Adipocyte (in vitro differentiated cells): ENCODE data around the gene JMJD7.

Experiments
- DNase-seq: peaks from one replicate; pipeline ENCODE4 v3.0.0-alpha.2; 2015; ENCODE audit warnings: low read depth
- H3K27me3 ChIP-seq: replicated peaks from 2 replicates; pipeline ENCODE4 v1.7.0; 2013; ENCODE audit warnings: mild to moderate bottlenecking, low read length, moderate library complexity; ENCODE audit not compliant: control insufficient read depth, insufficient read depth
- H3K36me3 ChIP-seq: 2 replicates; pipeline ENCODE4 v1.7.0; 2013; ENCODE audit warnings: low read length, mild to moderate bottlenecking, moderate library complexity; ENCODE audit not compliant: control insufficient read depth, insufficient read depth, severe bottlenecking
- H3K4me1 ChIP-seq: 2 replicates; pipeline ENCODE4 v1.7.0; 2013; ENCODE audit warnings: mild to moderate bottlenecking, low read length, moderate library complexity; ENCODE audit not compliant: control insufficient read depth, insufficient read depth
- H3K4me3 ChIP-seq: 2 replicates; pipeline ENCODE4 v1.7.0; 2013; ENCODE audit warnings: mild to moderate bottlenecking, low read length, moderate library complexity
- H3K9ac ChIP-seq: 2 replicates; pipeline ENCODE4 v1.7.0; 2013; ENCODE audit warnings: mild to moderate bottlenecking, low read length, moderate library complexity
- H3K9me3 ChIP-seq: 2 replicates; pipeline ENCODE4 v1.7.0; 2013; ENCODE audit warnings: mild to moderate bottlenecking, low read length, moderate library complexity; ENCODE audit not compliant: control insufficient read depth

The JMJD7 gene

DNA sequence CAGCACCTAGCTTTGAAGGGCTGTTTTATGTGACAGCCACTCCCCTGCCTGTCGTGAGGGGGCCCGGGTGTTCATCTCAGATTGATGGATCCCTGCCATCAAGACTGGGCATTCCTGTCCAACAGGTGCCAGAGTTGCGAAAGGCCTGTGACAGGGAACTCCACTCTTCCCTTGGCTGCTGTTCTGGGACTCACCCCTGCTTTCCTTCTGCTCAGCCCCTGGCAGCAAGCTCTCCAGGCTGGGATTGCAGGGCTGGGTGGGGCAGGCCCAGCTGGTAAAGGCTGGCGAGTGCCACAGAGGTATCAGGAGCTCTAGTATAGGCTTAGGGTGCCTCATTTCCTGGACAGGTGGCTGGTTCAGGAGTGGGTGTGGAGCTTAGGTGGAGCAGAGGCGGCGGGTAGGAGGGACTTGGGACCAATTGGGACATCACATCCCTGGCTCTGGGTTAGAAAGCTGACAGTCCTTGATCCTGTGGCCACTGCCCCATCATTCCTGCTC is 10.6 kb downstream of the JMJD7 start, which contains the start of gene PLA2G4B:
Gene PLA2G4B (plus strand): TSS at position 448 of the 498 bp plus-strand sequence. CDS start 67 bp downstream, outside the sequence.
- no peaks in the 10 kb centered on the region for H3K9me3 ChIP-seq
- H3K4me3 ChIP-seq, result no peak within 1 kb of the TSS
- H3K27me3 ChIP-seq, result no peaks in the 10 kb centered on the region
- peaks cover 4% of the 10 kb centered on the region for H3K36me3 ChIP-seq
- no peak within 1 kb of the TSS for H3K9ac ChIP-seq
- H3K4me1 ChIP-seq, result peaks cover 3% of the 10 kb centered on the region
- DNase-seq, result no peak

DNA sequence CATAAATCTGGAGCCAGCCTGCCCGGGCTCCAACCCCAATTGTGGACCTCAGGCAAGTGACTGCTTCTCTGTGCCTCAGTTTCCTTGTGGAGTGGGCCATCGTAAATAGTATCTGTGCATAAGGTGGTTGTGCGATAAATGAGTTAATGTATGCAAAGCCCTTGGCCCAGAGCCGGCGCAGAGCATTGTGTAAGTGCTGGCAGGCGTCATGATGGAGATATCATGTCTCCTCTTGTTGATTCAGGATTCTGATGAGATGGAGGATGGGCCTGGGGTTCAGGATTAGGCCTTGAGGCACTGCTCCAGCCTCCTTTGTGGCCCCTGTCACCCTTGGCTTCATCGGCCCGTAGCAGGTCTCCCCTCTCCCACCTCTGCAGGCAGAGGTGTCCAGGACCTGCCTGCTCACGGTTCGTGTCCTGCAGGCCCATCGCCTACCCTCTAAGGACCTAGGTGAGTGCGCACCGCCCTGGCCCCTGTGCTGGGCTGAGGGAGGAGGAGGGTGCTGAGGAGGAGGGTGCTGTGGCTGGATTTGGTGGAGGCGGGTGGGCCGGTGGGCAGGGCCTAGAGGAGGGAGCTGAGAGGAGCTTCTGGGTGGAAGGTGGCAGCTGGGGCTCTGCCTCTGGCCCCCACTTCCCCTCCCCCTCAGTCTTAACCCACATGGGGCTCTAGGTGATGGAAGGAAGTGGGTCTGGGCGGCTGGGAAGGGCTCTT is 12.0 kb downstream of the JMJD7 start:
- H3K27me3 ChIP-seq, result no peaks in the 10 kb centered on the region
- H3K4me1 ChIP-seq, result peaks cover 3% of the 10 kb centered on the region
- no peak overlapping the region for H3K9ac ChIP-seq
- H3K9me3 ChIP-seq, result no peaks in the 10 kb centered on the region
- DNase-seq, result no peak
- H3K36me3 ChIP-seq, result peaks cover 4% of the 10 kb centered on the region
- H3K4me3 ChIP-seq, result no peak overlapping the region

DNA sequence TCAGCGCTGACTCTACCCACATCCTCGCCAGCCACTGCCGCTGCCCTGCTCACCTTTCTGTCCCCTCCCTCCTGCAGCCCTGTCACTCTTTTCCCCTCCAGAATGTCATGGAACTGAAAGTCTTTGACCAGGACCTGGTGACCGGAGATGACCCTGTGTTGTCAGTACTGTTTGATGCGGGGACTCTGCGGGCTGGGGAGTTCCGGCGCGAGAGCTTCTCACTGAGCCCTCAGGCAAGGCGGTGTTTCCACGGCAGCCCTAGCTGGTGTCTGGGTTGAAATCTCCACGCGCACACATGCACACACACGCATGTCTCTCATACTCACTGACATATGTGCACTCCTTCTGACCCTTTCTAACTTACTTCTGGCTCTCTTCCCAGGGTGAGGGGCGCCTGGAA is 12.8 kb downstream of the JMJD7 start:
- peaks cover 3% of the 10 kb centered on the region for H3K4me1 ChIP-seq

DNA sequence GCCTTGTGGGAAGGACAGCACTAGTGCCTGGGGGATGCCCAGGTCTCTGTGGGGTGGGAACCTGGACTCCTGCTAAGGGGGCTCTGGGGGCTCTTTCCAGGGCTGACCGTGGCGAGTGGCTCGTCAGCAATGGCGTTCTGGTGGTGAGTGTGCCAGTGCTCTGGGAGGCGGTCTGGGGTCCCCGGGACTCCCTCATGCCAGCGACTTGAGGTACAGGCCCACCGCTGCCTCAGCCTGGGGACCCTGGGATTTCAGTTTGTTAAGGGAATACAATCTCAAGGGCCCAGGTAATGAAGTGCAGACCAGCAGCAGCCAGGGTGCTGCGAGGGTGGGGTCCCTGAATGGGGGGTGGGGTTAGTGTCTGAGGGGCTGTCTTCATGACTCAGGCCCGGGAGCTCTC is 13.2 kb downstream of the JMJD7 start:
- Histone ChIP-seq H3K9ac (no peak overlapping the region), H3K4me3 (no peak overlapping the region), H3K36me3 (peaks cover 4% of the 10 kb centered on the region), H3K27me3 (no peaks in the 10 kb centered on the region), H3K9me3 (no peaks in the 10 kb centered on the region), H3K4me1 (peaks cover 3% of the 10 kb centered on the region)
- DNase-seq, result no peak

More for the DNA sequence above, 12.8 kb downstream of the JMJD7 start:
- H3K9ac ChIP-seq, result no peak overlapping the region
- H3K9me3 ChIP-seq, result no peaks in the 10 kb centered on the region
- H3K36me3 ChIP-seq, result peaks cover 4% of the 10 kb centered on the region
- DNase-seq, result no peak
- H3K4me3 ChIP-seq, result no peak overlapping the region
- no peaks in the 10 kb centered on the region for H3K27me3 ChIP-seq

DNA sequence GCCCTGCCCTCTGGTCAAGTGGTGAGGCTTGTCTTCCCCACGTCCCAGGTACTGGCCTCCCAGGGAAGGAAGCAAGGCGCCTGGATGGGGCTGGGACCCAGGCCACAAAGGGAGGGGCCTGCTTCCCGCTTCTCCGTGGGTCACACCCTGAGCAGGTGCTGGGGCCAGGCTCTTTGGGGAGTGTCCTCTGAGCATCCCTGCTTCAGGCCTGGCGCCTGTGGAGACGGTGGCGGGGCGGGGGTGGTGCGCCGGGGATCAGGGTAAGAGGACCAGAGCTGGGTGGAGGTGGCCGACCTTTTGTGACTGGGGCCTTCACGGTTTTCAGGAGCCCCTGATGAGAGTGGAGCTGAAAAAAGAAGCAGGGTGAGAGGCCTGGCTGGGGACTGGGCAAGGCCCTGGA is 14.3 kb downstream of the JMJD7 start:
- no peak overlapping the region for H3K9ac ChIP-seq
- no peaks in the 10 kb centered on the region for H3K27me3 ChIP-seq
- no peak overlapping the region for H3K4me3 ChIP-seq
- H3K4me1 ChIP-seq, result peaks cover 3% of the 10 kb centered on the region
- H3K36me3 ChIP-seq, result peaks cover 14% of the 10 kb centered on the region
- no peaks in the 10 kb centered on the region for H3K9me3 ChIP-seq
- DNase-seq, result no peak

DNA sequence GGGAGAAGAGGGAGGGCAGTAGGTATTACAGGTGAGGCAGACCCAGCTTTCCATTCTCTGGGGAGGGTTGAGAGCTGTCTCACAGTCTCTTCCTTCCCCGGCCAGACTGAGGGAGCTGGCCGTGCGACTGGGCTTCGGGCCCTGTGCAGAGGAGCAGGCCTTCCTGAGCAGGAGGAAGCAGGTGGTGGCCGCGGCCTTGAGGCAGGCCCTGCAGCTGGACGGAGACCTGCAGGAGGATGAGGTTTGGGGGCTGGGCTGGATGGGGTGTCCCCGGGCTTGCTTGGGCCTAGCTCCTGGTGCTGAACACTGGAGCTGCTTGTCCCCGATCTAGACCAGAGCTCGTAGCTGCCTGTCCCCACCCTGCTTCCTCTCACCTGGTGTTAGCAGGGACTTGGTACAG is 15.7 kb downstream of the JMJD7 start:
- peaks cover 3% of the 10 kb centered on the region for H3K4me1 ChIP-seq
- no peak overlapping the region for H3K4me3 ChIP-seq
- H3K9me3 ChIP-seq, result no peaks in the 10 kb centered on the region
- H3K27me3 ChIP-seq, result no peaks in the 10 kb centered on the region
- no peak for DNase-seq
- H3K36me3 ChIP-seq, result peaks cover 27% of the 10 kb centered on the region
- H3K9ac ChIP-seq, result no peak overlapping the region

DNA sequence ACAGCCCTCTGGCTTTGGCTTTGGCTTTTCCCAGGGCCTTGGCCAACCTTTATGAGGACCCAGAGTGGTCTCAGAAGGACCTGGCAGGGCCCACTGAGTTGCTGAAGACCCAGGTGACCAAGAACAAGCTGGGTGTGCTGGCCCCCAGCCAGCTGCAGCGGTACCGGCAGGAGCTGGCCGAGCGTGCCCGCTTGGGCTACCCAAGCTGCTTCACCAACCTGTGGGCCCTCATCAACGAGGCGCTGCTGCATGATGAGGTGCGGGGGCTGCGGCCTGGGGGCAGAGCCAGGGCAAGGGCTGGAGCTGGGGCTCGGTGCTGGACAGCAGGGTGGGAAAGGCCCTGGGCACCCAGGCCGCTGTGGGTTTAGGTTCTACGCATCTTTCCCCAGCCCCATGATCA is 16.9 kb downstream of the JMJD7 start:
- Histone ChIP-seq H3K9ac (no peak overlapping the region), H3K4me3 (no peak overlapping the region), H3K27me3 (peaks cover 4% of the 10 kb centered on the region), H3K36me3 (peaks cover 31% of the 10 kb centered on the region), H3K4me1 (peaks cover 3% of the 10 kb centered on the region), H3K9me3 (no peaks in the 10 kb centered on the region)
- no peak for DNase-seq

DNA sequence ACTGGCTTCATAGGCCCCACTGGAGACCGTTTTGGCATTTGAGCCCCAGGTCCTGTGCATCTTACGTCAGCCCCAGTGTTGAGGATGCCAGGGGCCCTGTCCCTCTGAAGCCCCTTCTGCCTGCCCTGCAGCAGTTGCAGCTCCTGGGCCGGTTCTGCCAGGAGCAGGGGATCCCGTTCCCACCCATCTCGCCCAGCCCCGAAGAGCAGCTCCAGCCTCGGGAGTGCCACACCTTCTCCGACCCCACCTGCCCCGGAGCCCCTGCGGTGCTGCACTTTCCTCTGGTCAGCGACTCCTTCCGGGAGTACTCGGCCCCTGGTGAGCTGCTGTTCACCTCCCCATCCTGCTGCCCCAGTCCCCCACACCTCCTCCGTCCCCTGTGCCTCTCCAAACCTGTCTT is 19.3 kb downstream of the JMJD7 start:
- no peak overlapping the region for H3K9ac ChIP-seq
- no peak for DNase-seq
- H3K27me3 ChIP-seq, result peaks cover 18% of the 10 kb centered on the region

DNA sequence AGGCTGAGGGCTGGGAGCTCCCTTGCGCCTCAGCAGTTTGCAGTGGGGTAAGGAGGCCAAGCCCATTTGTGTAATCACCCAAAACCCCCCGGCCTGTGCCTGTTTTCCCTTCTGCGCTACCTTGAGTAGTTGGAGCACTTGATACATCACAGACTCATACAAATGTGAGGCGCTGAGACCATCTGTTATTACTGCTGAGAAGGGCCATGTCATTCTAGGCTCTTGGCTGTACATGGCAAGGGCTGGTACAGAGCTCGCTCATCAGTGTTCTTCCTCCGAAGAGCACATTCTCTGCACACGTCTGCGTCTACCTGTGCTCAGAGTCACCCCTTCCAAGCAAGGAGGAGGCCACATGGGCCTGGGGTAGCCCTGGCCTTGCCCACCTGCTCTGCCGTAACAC is 20.1 kb downstream of the JMJD7 start:
- peaks cover 26% of the 10 kb centered on the region for H3K27me3 ChIP-seq

More for the DNA sequence above, 19.3 kb downstream of the JMJD7 start:
- Histone ChIP-seq H3K4me3 (no peak overlapping the region), H3K9me3 (no peaks in the 10 kb centered on the region), H3K4me1 (no peaks in the 10 kb centered on the region), H3K36me3 (peaks cover 31% of the 10 kb centered on the region)

DNA sequence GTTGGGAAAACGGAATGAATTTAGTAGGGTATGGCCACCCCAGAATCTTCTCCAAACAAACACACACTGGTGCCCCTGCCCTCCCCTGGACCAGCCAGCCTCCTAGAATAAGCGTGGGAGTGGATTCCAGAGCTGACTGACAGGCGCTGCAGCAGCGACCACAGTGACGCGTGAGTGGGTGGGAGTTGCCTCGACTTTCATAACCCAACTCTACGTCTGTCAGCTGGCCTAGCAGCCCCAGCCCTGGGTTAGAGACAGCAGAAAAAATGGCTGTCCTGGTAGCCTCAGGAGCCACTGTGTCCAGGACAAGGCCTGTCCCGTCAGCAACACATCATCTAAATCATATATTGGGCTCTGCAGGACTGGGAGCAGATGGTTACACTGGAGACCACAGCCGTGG is 20.7 kb downstream of the JMJD7 start:
- H3K9me3 ChIP-seq, result no peaks in the 10 kb centered on the region
- H3K27me3 ChIP-seq, result peaks cover 28% of the 10 kb centered on the region
- no peak overlapping the region for H3K9ac ChIP-seq
- H3K4me1 ChIP-seq, result no peaks in the 10 kb centered on the region
- DNase-seq, result no peak
- peaks cover 26% of the 10 kb centered on the region for H3K36me3 ChIP-seq
- no peak overlapping the region for H3K4me3 ChIP-seq

More for the DNA sequence above, 20.1 kb downstream of the JMJD7 start:
- Histone ChIP-seq H3K9ac (no peak overlapping the region), H3K36me3 (peaks cover 31% of the 10 kb centered on the region), H3K4me3 (no peak overlapping the region), H3K9me3 (no peaks in the 10 kb centered on the region), H3K4me1 (no peaks in the 10 kb centered on the region)
- no peak for DNase-seq

DNA sequence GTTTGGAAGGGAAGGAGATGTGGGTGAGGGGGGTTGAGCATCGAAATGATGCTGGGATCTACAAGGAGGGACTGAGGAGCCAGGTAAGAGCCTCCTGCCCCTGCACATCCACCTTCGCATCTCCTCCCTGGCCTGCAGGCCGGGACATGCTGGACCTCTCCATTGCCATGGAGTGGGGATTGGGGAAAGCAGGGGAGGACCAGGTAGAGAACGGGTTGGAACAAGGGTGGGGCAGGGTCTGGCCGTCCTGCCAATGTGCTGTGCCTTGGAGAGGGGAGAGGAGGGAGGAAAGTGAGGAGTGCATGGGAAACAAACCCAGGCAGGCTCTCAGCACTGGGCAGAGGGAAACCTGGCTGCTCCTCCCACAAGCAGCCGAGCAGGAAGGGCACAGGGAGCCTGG is 21.3 kb downstream of the JMJD7 start:
- Histone ChIP-seq H3K9me3 (no peaks in the 10 kb centered on the region), H3K9ac (no peak overlapping the region), H3K27me3 (peaks cover 34% of the 10 kb centered on the region), H3K4me3 (no peak overlapping the region), H3K4me1 (no peaks in the 10 kb centered on the region), H3K36me3 (peaks cover 26% of the 10 kb centered on the region)
- DNase-seq, result no peak

DNA sequence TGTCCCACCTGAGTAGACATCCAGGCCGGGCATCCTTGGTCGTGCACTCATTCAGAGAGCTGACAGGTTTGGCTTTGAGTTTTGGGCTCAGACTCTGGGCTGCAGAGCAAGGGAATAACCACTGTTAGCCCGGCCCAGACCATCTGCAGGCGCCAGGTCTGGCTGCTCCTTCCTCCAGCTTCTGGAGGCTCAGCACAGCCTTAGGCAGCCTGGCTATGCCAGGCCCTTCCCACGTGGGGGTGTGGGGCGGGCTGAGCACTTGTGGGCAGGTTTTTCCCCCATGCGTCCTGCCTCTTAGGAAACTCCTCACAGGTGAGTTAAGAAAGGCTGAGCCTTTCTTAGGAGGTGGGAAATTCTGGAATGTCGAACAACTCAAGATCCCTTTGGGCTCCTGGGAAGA is 22.0 kb downstream of the JMJD7 start:
- Histone ChIP-seq H3K9me3 (no peaks in the 10 kb centered on the region), H3K36me3 (peaks cover 26% of the 10 kb centered on the region), H3K4me1 (no peaks in the 10 kb centered on the region), H3K4me3 (no peak overlapping the region), H3K27me3 (peaks cover 40% of the 10 kb centered on the region), H3K9ac (no peak overlapping the region)
- DNase-seq, result no peak
